ENCODE data around the gene PREX1. TPM values are rescaled to one million over a fixed set of nuclear protein-coding genes. Genes with fewer than 3 reads are reported as not detected.
A peak's percentile ranks its signal among the peaks of the same experiment; 100 is the strongest.

The PREX1 gene
- polyA plus RNA-seq, 1 of the 3 experiments (the other 2 are of a cell fraction) = 5.3 TPM

GRCh38 chr20:48681201-48681872 is 146.5 kb downstream of the PREX1 start:
- no peak overlapping the region for H2AFZ ChIP-seq (ENCODE audit: low read depth)
- H3K4me2 ChIP-seq = no peak overlapping the region
- H3K4me1 ChIP-seq (ENCODE audit: control insufficient read depth in 1 of 2, insufficient read depth in 2 of 2, low read depth in 1 of 2, low read length in 1 of 2) = peaks cover 42 to 53% of the 10 kb centered on the region in 2 experiments
- POLR2A ChIA-PET = no interaction called here
- CTCF ChIA-PET = interaction anchor here (4.1 kb wide), 1 partner anchor 23 kb away, joined by 32 read pairs; no protein-coding TSS in a partner anchor
- no peak overlapping the region for H3K9ac ChIP-seq
- 81% methylated on average over 6 of the region's 6 CpGs for WGBS (ENCODE audit: low lambda C conversion rate)
- H3F3A ChIP-seq (replicated peaks; ENCODE audit: insufficient read depth) = peaks cover 5% of the 10 kb centered on the region
- no peaks in the 10 kb centered on the region for H4K20me1 ChIP-seq (ENCODE audit: insufficient read depth)
- no peaks in the 10 kb centered on the region for H3K27me3 ChIP-seq (ENCODE audit: insufficient read depth)
- no peaks in the 10 kb centered on the region for H3K9me2 ChIP-seq
- no peak for TF ChIP-seq ELF1 (IDR thresholded peaks at IDR 0.05)
- no peak for TF ChIP-seq MEF2A (IDR thresholded peaks at IDR 0.05; ENCODE audit: borderline replicate concordance, low read depth)
- TF ChIP-seq SIN3A (IDR thresholded peaks at IDR 0.05; ENCODE audit: borderline replicate concordance, low read depth, low read length) = no peak
- no peak for TF ChIP-seq RCOR1 (IDR thresholded peaks at IDR 0.05; ENCODE audit: low read length)
- no peak for TF ChIP-seq FOXM1 (IDR thresholded peaks at IDR 0.05; ENCODE audit: low read depth)
- TF ChIP-seq SMC3 (IDR thresholded peaks at IDR 0.05; ENCODE audit: low read depth, low read length) = no peak
- no peak for DNase-seq
- H3K36me3 ChIP-seq (replicated peaks in 1 of 2; ENCODE audit: control insufficient read depth in 1 of 2, insufficient read depth in 2 of 2, low read length in 1 of 2) = no peaks in the 10 kb centered on the region
- no peaks in the 10 kb centered on the region for H3K79me2 ChIP-seq (ENCODE audit: insufficient read depth)
- no peak overlapping the region for H3K4me3 ChIP-seq (ENCODE audit: low read depth in 2 of 2, low read length in 1 of 2)
- peak overlapping the region in 1 of 2 experiments; percentile 97; a peak in 2 of 4 replicates for H3K27ac ChIP-seq (ENCODE audit: low read depth in 2 of 2, low read length in 1 of 2)
- H3K9me3 ChIP-seq = no peaks in the 10 kb centered on the region

GRCh38 chr20:48680650-48681049 is 147.1 kb downstream of the PREX1 start:
- Histone ChIP-seq H3F3A (replicated peaks; ENCODE audit: insufficient read depth) (peaks cover 5% of the 10 kb centered on the region), H4K20me1 (ENCODE audit: insufficient read depth) (no peaks in the 10 kb centered on the region), H3K4me2 (no peak overlapping the region), H3K4me3 (ENCODE audit: low read depth in 2 of 2, low read length in 1 of 2) (no peak overlapping the region), H3K27me3 (ENCODE audit: insufficient read depth) (no peaks in the 10 kb centered on the region), H3K9me3 (no peaks in the 10 kb centered on the region), H3K4me1 (ENCODE audit: control insufficient read depth in 1 of 2, insufficient read depth in 2 of 2, low read depth in 1 of 2, low read length in 1 of 2) (peaks cover 35 to 46% of the 10 kb centered on the region in 2 experiments), H3K27ac (ENCODE audit: low read depth in 2 of 2, low read length in 1 of 2) (no peak overlapping the region), H3K9me2 (no peaks in the 10 kb centered on the region), H2AFZ (ENCODE audit: low read depth) (no peak overlapping the region), H3K9ac (no peak overlapping the region), H3K79me2 (ENCODE audit: insufficient read depth) (no peaks in the 10 kb centered on the region), H3K36me3 (replicated peaks in 1 of 2; ENCODE audit: control insufficient read depth in 1 of 2, insufficient read depth in 2 of 2, low read length in 1 of 2) (no peaks in the 10 kb centered on the region)
- CTCF ChIA-PET = interaction anchor here (4.1 kb wide), 1 partner anchor 22 kb away, joined by 32 read pairs; no protein-coding TSS in a partner anchor
- POLR2A ChIA-PET = no interaction called here
- DNase-seq = no peak
- 95% methylated on average over 7 of the region's 7 CpGs for WGBS (ENCODE audit: low lambda C conversion rate)
- TF ChIP-seq MAX (IDR thresholded peaks at IDR 0.05; ENCODE audit: low read depth) = no peak
- TF ChIP-seq YY1 (IDR thresholded peaks at IDR 0.05; ENCODE audit: low read depth) = no peak
- TF ChIP-seq MXI1 (IDR thresholded peaks at IDR 0.05; ENCODE audit: low read depth, low read length) = no peak
- TF ChIP-seq MEF2A (IDR thresholded peaks at IDR 0.05; ENCODE audit: borderline replicate concordance, low read depth) = no peak
- no peak for TF ChIP-seq SIN3A (IDR thresholded peaks at IDR 0.05; ENCODE audit: borderline replicate concordance, low read depth, low read length)
- no peak for TF ChIP-seq TCF12 (IDR thresholded peaks at IDR 0.05)
- no peak for TF ChIP-seq FOSL2 (IDR thresholded peaks at IDR 0.05; ENCODE audit: borderline replicate concordance, low read depth)
- no peak for TF ChIP-seq REST (IDR thresholded peaks at IDR 0.05; ENCODE audit: low read depth, low read length)
- no peak for TF ChIP-seq EP300 (IDR thresholded peaks at IDR 0.05; ENCODE audit: borderline replicate concordance in 1 of 2, low read depth in 1 of 2, low read length in 1 of 2)
- TF ChIP-seq TAF1 (IDR thresholded peaks at IDR 0.05; ENCODE audit: borderline replicate concordance, low read depth, low read length) = no peak
- TF ChIP-seq ZBTB33 (IDR thresholded peaks at IDR 0.05; ENCODE audit: borderline replicate concordance, low read depth) = no peak
- no peak for TF ChIP-seq NFIC (IDR thresholded peaks at IDR 0.05; ENCODE audit: borderline replicate concordance)
- no peak for TF ChIP-seq USF1 (IDR thresholded peaks at IDR 0.05; ENCODE audit: borderline replicate concordance, low read depth)
- TF ChIP-seq PBX3 (IDR thresholded peaks at IDR 0.05) = no peak
- TF ChIP-seq FOXM1 (IDR thresholded peaks at IDR 0.05; ENCODE audit: low read depth) = no peak
